GM18505 (cell line): ENCODE measurements around the gene FMN1.

Experiments
- ATAC-seq: cut with Tn5 transposase; IDR thresholded peaks from one replicate; pipeline ENCODE4 v1.9.1; 2021; ENCODE audit not compliant: unreplicated experiment
- POLR2A ChIP-seq: IDR thresholded peaks from 4 replicates; pipeline ENCODE4 v1.6.1; 2011; ENCODE audit warnings: borderline replicate concordance; ENCODE audit not compliant: insufficient read depth, insufficient read length; ENCODE audit errors: extremely low read depth

The FMN1 gene, protein sequence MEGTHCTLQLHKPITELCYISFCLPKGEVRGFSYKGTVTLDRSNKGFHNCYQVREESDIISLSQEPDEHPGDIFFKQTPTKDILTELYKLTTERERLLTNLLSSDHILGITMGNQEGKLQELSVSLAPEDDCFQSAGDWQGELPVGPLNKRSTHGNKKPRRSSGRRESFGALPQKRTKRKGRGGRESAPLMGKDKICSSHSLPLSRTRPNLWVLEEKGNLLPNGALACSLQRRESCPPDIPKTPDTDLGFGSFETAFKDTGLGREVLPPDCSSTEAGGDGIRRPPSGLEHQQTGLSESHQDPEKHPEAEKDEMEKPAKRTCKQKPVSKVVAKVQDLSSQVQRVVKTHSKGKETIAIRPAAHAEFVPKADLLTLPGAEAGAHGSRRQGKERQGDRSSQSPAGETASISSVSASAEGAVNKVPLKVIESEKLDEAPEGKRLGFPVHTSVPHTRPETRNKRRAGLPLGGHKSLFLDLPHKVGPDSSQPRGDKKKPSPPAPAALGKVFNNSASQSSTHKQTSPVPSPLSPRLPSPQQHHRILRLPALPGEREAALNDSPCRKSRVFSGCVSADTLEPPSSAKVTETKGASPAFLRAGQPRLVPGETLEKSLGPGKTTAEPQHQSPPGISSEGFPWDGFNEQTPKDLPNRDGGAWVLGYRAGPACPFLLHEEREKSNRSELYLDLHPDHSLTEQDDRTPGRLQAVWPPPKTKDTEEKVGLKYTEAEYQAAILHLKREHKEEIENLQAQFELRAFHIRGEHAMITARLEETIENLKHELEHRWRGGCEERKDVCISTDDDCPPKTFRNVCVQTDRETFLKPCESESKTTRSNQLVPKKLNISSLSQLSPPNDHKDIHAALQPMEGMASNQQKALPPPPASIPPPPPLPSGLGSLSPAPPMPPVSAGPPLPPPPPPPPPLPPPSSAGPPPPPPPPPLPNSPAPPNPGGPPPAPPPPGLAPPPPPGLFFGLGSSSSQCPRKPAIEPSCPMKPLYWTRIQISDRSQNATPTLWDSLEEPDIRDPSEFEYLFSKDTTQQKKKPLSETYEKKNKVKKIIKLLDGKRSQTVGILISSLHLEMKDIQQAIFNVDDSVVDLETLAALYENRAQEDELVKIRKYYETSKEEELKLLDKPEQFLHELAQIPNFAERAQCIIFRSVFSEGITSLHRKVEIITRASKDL (N-terminal part only)

DNA sequence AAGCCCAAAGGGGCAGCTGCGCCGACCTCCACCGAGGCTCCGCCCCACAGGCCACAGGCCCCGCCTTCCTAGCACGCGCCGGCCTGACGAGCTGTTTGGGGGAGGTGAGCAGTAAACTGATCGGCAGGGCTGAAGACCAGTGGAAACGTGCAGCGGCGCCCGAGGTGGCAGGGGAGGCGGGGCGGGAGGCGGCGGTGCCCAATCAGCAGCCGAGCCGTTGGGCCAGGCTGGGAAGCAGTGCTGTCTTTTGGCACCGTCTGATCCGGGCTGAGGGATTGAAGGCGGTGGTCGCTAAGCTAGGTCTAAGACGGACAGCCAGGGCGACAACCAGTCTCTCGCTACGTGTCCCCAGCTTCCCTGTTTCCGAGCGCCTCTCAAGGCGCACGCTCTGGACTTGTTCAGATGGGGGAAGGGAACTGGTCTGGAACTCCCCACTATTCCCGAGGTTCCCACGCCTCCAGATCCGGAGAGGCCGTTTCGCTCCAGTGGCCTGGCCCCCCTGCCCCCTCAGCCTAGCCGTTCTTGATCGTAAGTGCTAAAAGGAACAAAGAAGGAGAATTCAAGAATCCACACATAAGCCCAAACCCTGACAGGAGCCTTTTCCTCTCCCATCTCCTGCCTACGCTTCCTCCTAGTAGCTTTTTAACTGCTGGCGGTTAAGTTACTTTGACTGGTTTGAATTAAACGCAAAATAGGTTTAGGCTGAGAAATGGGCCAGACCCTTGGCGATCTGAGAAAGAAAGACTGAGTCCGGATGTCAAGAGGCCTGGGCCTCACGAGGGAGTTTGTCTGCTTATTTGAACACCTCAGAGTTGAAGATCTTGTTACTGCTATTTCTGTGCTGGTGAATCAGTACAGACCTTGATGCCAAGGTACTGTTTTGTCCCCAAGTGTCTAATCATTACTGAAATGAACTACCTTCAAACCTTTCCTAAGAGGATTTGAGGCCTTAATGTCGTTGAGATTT is at the start of gene FMN1:
TSS of gene FMN1 (minus strand) at position 11 of the 967 bp plus-strand sequence. CDS start 39,800 bp downstream, outside the sequence.
- ATAC-seq, result peak; percentile 95
- no peak for TF ChIP-seq POLR2A

GRCh38 chr15:33243869-33244268 is 49.4 kb upstream of the FMN1 start:
- no peak for ATAC-seq
- TF ChIP-seq POLR2A, result no peak

GRCh38 chr15:33243393-33243792 is 48.9 kb upstream of the FMN1 start:
- TF ChIP-seq POLR2A, result no peak
- no peak for ATAC-seq

GRCh38 chr15:33242669-33243191 is 48.2 kb upstream of the FMN1 start:
- ATAC-seq, result no peak
- TF ChIP-seq POLR2A, result no peak

- TF ChIP-seq POLR2A, result no peak
- ATAC-seq, result no peak
Measured at GRCh38 chr15:33242165-33242564, 47.7 kb upstream of the FMN1 start.

- no peak for ATAC-seq
- no peak for TF ChIP-seq POLR2A
Measured at GRCh38 chr15:33236841-33237509, 42.5 kb upstream of the FMN1 start.

- no peak for ATAC-seq
- no peak for TF ChIP-seq POLR2A
Measured at GRCh38 chr15:33234020-33234461, 39.5 kb upstream of the FMN1 start.

DNA sequence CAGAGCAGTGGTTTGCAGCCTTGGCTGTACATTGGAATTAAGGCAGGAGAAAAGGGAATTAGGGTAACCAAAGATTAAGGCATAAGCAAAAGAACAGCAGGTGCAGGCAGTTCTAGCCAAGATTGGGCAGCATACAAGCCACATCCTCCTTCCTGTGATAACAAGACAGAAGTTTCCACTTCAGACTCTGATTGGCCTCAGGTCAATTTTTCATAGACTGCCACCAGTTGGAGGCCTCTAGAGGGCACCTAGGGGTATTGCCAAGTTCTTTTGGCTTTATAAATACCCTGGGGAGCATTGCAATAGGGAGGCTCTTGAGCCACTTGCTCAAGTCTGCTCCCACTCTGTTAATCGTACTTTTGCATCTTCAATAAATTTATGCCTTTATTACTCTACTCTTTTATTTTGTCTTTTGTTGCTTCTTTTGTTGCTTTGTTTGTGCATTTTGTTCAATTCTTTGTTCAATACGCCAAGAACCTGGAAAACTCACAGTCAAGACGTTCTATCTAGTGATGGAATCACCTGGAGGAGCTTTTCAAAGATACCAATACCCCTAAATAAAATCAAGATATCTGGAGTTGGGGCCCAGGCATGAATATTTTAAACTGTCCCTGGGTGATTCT is 32.2 kb upstream of the FMN1 start:
- no peak for TF ChIP-seq POLR2A
- ATAC-seq, result peak; percentile 76

- TF ChIP-seq POLR2A, result no peak
- ATAC-seq, result no peak
Measured at GRCh38 chr15:33218071-33218491, 23.6 kb upstream of the FMN1 start.

GRCh38 chr15:33215941-33216872 is 21.7 kb upstream of the FMN1 start:
- no peak for ATAC-seq
- TF ChIP-seq POLR2A, result no peak
